SH-SY5Y (cell line): ENCODE measurements around the gene MRPL55.

Experiments
- GATA2 ChIP-seq: IDR thresholded peaks from 2 replicates; pipeline ENCODE4 v1.6.1; 2011; ENCODE audit warnings: mild to moderate bottlenecking, low read depth, low read length
- GATA3 ChIP-seq: IDR thresholded peaks from 2 replicates; pipeline ENCODE4 v1.6.1; 2011; ENCODE audit warnings: low read depth, mild to moderate bottlenecking, low read length, moderate library complexity

Gene MRPL55

GRCh38 chr1:228082918-228083870 is 25.9 kb downstream of the MRPL55 start:
- no peak for TF ChIP-seq GATA3
- TF ChIP-seq GATA2: no peak

- TF ChIP-seq GATA3 (no peak), GATA2 (peak; percentile 47; the same call in 1 of the 2 replicates)
Measured at GRCh38 chr1:228082214-228082917, 26.7 kb downstream of the MRPL55 start, which contains the start of gene ARF1. ARF1 (plus strand) TSS chr1:228082708; CDS start chr1:228097115, 14,407 bp downstream.

- TF ChIP-seq GATA2 (no peak), GATA3 (no peak)
Measured at GRCh38 chr1:228081578-228082213, 27.4 kb downstream of the MRPL55 start.

GRCh38 chr1:228081144-228081543 is 28.0 kb downstream of the MRPL55 start:
- TF ChIP-seq GATA2 (no peak), GATA3 (no peak)

GRCh38 chr1:228079601-228080263 is 29.4 kb downstream of the MRPL55 start:
- no peak for TF ChIP-seq GATA2

GRCh38 chr1:228079013-228079412 is 30.1 kb downstream of the MRPL55 start:
- TF ChIP-seq GATA2 (no peak), GATA3 (no peak)

- TF ChIP-seq GATA2 (no peak), GATA3 (no peak)
Measured at GRCh38 chr1:228077565-228078330, 31.4 kb downstream of the MRPL55 start.

- TF ChIP-seq GATA2: no peak
- no peak for TF ChIP-seq GATA3
Measured at GRCh38 chr1:228076796-228077430, 32.2 kb downstream of the MRPL55 start.

GRCh38 chr1:228075801-228076271 is 33.3 kb downstream of the MRPL55 start:
- no peak for TF ChIP-seq GATA2
- no peak for TF ChIP-seq GATA3

GRCh38 chr1:228074954-228075730 is 34.0 kb downstream of the MRPL55 start:
- TF ChIP-seq GATA2 (no peak), GATA3 (no peak)

GRCh38 chr1:228073857-228074545 is 35.1 kb downstream of the MRPL55 start:
- TF ChIP-seq GATA2: no peak
- no peak for TF ChIP-seq GATA3
